ENCODE results near the gene EYS. TPM values are rescaled to one million over a fixed set of nuclear protein-coding genes. Genes with fewer than 3 reads are reported as not detected.

The EYS gene
- polyA plus RNA-seq, 4 donors, result 0.51 to 0.77 (median 0.61) TPM

DNA sequence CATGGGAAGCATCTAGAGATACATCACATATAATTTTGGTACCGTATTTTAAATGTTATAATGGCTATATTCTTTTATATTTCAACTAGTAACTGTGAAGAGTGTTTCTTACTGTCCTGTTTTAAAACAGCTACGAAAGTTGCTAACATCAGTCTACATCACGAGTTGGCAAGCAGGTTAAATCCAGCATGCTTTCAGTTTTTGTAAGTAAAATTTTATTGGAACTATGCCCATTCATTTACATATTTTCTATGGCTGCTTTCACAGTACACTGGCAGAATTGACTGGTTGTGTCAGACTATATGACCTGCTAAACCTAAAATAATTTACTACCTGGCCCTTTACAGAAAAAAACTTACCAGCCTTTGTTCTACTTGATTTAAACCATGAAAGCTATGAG, 1593.3 kb downstream of the EYS start:
- no peak for DNase-seq (ENCODE audit: low read depth in 4 of 4, low spot score in 3 of 4)

GRCh38 chr6:64104051-64104450, 1603.0 kb downstream of the EYS start:
- DNase-seq (ENCODE audit: low read depth in 4 of 4, low spot score in 3 of 4), result no peak

DNA sequence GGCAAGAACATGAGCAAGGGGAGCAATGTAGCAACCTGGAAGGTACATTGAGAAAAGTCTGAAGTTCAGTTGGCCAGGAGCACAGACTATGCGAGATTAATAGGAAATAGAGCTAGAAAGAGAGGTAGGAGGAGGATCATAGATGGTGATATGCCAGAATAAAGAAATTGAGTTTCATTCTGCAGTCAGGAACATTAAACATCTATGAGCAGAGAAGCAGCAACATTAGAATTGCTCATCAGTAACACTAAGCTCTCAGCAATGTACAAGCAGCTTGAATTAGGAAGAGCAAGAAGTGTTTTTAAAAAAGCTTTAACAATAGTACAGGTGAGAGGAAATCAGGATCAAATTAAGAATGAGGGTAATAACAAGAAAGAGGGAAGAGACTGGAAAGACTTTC, 1603.5 kb downstream of the EYS start:
- no peak for DNase-seq (ENCODE audit: low read depth in 4 of 4, low spot score in 3 of 4)

DNA sequence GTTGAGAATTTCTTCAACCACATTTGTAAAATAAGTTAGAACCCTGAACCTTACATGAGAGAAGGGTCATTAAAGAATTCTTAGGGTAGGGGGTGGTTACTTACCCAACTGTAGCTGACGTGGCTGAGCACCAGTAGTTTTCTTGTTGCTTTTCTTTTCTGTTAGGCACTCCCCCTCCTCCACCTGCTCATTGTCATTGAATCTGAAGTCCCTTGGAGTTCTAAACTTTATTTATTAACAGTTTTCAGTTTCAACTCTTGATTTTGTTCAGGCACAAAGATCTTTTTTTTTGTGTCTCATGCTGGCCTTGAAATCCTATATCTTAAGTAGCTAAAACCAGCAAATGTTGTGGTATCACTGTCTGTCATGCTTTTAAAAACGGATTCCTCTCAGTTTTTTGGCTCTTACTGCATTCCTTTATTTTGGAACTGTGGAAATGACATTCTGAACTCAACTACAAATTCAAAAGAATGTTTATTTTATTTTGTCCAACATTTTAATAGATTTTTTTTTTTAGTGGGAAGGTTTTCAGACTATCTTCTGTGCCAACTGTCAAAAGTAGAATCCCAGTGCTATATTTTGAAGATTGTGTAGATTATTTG, 1606.2 kb downstream of the EYS start:
- no peak for DNase-seq (ENCODE audit: low read depth in 4 of 4, low spot score in 3 of 4)

DNA sequence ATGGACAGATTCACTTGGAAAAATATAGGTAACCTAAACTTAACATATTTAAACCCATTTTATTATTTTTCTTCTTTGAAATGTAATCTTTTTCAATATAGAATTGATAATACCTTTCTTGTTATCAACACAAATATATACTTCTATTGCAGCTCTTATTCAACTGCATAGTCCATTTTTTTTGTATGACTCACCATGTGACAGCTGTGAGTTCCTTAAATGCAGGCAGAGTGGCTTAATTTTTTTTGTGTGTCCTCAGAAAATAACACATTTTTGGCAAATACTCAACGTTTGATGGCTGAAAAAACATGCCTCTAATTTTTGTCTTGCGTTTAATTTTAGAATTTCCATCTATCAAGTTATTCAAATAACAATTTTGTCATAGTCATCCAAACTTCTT, 1616.7 kb downstream of the EYS start:
- DNase-seq (ENCODE audit: low read depth in 4 of 4, low spot score in 3 of 4), result no peak

GRCh38 chr6:64085126-64085525, 1621.9 kb downstream of the EYS start:
- DNase-seq (ENCODE audit: low read depth in 4 of 4, low spot score in 3 of 4), result no peak

- DNase-seq (ENCODE audit: low read depth in 4 of 4, low spot score in 3 of 4), result no peak
These were observed 1622.8 kb downstream of the EYS start for GRCh38 chr6:64084185-64084663.

DNA sequence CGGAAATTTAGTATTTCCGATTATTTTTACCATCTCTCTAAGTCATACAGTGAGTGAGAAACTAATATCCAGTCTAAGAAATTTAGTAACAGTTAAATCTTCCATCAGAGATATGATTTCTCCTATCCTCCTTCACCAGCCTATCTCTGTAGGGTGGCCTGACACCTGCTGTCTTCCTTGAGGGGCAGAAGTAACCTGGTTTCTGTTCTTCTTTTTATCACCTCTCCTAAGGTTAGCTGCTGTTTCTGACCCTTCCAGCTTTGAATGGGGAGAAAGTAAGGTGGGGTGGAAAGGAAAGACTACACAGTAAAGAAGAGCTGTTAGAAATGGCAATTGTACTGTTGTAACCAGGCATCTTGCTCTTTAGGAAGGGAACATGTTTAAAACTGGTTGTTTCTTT, 1623.8 kb downstream of the EYS start:
- DNase-seq (ENCODE audit: low read depth in 4 of 4, low spot score in 3 of 4), result no peak

GRCh38 chr6:64081453-64081852, 1625.6 kb downstream of the EYS start:
- no peak for DNase-seq (ENCODE audit: low read depth in 4 of 4, low spot score in 3 of 4)

GRCh38 chr6:64074981-64075380, 1632.0 kb downstream of the EYS start:
- no peak for DNase-seq (ENCODE audit: low read depth in 4 of 4, low spot score in 3 of 4)

DNA sequence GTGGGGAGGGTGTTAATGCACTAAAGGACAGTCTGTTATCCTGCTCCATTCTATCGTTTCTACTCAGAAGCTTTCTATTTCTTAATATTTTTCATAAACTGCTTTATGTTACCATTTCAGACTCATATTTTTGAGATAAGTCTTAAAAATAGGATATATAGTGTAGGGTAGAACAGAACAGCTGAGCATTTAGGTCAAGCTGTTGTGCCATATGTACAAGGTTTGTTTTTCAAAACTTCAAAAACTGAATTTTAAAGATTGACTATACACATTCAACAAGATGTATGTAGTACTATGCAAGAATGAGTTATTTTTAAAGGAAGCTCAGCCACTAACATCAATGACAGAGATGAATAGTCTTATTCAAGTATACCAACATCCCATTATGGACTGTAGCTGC, 1634.3 kb downstream of the EYS start:
- DNase-seq (ENCODE audit: low read depth in 4 of 4, low spot score in 3 of 4), result no peak

DNA sequence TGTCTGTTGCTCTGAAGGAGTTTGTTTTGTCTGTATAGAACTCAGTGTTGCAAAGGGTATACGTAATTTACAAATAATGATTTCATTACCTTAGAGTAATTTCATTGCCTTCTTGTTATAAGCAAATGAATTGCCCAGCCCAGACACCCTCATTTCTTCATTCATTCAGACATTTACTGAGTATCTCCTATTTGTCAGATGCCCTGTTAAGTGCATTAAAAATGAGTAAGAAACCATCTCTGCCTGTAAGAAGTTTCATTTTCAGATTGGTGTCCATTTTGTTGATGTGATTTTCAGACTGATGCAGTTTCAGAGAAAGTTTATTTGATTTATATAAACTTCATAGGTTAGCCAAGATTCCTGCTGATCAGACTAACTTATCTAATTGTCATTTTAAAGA, 1642.1 kb downstream of the EYS start:
- DNase-seq (ENCODE audit: low read depth in 4 of 4, low spot score in 3 of 4), result no peak

DNA sequence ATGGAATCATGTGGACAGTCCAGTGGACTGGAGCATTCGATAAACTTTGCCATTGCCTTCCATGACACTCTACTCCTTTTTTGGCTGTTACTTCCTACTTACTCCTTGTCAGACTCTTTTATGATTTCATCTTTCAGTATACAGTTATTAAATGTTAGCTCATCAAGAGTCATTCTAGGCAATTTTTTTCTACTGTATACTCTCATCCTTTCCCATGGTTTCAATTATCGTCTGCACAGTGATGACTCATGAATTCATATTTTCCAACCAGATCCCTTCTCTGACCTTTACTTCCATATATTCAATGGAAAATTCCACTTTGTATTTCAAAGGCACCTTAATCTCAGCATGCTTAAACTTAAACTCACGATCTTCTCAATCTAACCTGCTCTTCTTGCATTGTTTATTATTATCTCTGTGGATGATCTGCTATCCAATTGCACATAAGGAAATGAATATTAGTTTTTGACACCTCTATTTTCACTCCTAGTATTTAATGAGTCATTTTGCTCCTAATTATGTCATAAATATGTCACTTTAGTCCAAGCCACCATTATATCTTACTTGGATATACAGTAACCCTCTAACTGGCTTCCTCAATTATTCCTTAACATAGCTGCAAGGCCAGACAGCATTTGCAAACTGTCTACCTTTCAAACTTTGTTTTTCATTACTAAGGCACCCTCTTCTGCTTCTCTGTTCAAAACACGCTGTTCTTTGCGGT, 1643.9 kb downstream of the EYS start:
- DNase-seq (ENCODE audit: low read depth in 4 of 4, low spot score in 3 of 4), result no peak

GRCh38 chr6:64054861-64055260, 1652.2 kb downstream of the EYS start:
- DNase-seq (ENCODE audit: low read depth in 4 of 4, low spot score in 3 of 4), result no peak

GRCh38 chr6:64050590-64050989, 1656.4 kb downstream of the EYS start:
- DNase-seq (ENCODE audit: low read depth in 4 of 4, low spot score in 3 of 4), result no peak

GRCh38 chr6:64049736-64050135, 1657.3 kb downstream of the EYS start:
- no peak for DNase-seq (ENCODE audit: low read depth in 4 of 4, low spot score in 3 of 4)

DNA sequence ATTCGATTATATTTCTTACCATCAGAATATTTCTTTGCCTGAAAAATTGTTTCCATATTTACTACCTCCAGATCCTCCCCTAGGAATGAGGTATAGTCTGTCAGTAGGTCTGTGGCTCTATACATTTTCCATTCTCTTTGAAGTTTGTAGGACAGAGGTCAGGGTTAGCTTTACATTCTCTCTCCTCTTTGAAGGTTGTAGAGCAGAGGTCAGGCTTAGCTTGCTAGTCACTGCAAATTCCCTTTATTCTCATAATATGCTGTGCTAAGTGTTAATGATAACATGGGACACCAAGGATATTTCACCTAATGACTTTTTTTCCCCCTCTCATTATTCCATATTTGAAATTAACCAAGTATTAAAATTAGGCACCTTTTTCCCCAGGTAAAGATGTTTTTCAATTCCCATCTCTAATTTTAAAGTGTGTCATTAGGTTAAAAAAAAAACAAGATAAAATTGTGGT, 1660.2 kb downstream of the EYS start:
- DNase-seq (ENCODE audit: low read depth in 4 of 4, low spot score in 3 of 4), result no peak

DNA sequence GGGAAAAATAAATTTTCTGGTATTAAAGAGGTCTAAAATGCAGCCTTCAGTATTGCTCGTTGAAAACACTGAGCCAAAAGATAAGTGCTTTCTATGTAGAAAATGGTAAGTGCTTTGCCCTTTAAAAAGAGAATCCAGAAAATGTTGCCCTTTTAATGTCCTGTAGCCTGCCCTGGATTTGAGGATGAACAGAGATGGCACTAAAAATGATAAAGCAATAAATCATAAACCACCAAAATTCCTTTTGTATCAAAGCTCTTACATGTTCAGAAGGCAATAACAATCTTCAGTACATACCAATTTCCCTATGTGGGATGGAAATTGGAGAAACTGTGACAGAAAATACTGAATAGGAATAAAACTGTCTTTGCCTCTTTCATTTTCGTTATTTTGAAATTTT, 1665.7 kb downstream of the EYS start:
- no peak for DNase-seq (ENCODE audit: low read depth in 4 of 4, low spot score in 3 of 4)

DNA sequence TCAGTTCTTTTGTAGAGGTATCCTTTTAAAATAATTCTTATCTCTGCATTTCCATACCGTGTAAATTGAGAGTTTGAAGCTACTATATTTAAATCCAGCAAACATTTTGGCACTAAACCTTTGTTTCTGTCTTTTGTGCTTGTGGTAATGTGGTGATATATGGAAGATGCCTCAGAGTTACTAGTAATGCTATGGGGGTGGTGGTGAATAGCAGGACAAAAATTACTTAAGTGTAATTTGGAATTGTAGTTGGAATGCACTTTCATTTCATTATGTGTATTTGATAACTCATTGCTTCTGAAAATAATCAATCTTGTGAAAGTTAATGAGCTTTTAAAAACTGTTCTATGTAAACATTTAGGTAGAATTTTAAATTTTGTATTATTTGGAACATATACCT, 1666.9 kb downstream of the EYS start:
- no peak for DNase-seq (ENCODE audit: low read depth in 4 of 4, low spot score in 3 of 4)

DNA sequence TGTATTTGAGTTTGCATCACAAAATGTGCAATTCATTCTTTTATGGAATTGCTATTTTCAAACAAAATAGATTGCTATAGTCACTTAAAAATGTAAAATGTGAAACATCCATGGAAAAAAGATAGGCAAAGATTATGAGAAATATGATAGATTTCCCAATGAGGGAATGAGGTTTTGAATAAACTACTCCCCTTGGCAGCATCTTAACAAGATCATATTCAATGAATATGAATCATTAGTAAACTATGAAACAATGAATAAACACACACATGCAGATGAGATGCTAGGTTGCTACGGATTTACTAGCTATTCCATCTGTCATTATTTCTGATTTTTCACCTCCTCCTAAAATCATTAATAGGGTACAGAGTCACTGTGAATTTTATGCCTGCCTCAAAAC, 1669.6 kb downstream of the EYS start:
- no peak for DNase-seq (ENCODE audit: low read depth in 4 of 4, low spot score in 3 of 4)

GRCh38 chr6:64034910-64035655, 1671.9 kb downstream of the EYS start:
- no peak for DNase-seq (ENCODE audit: low read depth in 4 of 4, low spot score in 3 of 4)

DNA sequence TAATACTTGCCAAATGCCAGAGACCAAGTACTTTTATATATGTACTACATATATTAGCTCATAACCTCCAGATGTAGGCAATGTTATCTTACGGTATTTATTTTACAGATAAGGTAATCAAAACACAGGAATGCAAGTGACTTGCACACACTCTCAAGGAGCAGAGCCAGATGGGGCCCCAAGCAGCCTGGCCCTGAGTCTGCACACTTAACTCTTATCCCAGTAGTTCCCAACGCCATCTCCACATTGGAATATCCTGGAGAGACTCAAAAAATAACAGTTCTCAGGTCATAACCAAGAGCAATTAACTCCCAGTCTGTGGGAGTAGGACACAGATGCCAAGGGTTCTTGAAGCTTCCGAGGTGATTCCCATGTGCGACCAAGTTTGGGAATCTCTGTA, 1672.7 kb downstream of the EYS start:
- DNase-seq (ENCODE audit: low read depth in 4 of 4, low spot score in 3 of 4), result no peak

Data from right renal pelvis (tissue), 4 donors.